ENCODE results near the gene FUT3. TPM values are rescaled to one million over a fixed set of nuclear protein-coding genes. Genes with fewer than 3 reads are reported as not detected.

The FUT3 gene
- total RNA-seq, 1 experiment from 2014 or later = 2.6 TPM

GRCh38 chr19:5832527-5833216, 18.6 kb downstream of the FUT3 start:
- no peak overlapping the region for H3K27ac ChIP-seq (ENCODE audit: low read depth, low read length)
- CTCF ChIA-PET = no interaction called here
- POLR2A ChIA-PET = interaction anchor here (1.1 kb wide), 1 partner anchor 143 kb away, joined by 4 read pairs; the partner anchor contains the start of gene RPL36
- DNase-seq (ENCODE audit: low read depth, low spot score) (no peak), ATAC-seq (no peak)
- no peaks in the 10 kb centered on the region for H4K20me1 ChIP-seq (ENCODE audit: insufficient read depth)
- no peak overlapping the region for H3K9ac ChIP-seq (ENCODE audit: low read length)
- H2AFZ ChIP-seq (ENCODE audit: low read depth, low read length, poor library complexity, severe bottlenecking) = no peak overlapping the region
- TF ChIP-seq ELF1 (IDR thresholded peaks at IDR 0.05; ENCODE audit: borderline replicate concordance, low read depth) (no peak), POLR2AphosphoS5 (IDR thresholded peaks at IDR 0.05; ENCODE audit: low read depth, low read length) (no peak), ZBTB33 (IDR thresholded peaks at IDR 0.05; ENCODE audit: extremely low read depth, insufficient replicate concordance, low read length) (no peak), CBX3 (IDR thresholded peaks at IDR 0.05; ENCODE audit: low read depth) (no peak), ZFX (IDR thresholded peaks at IDR 0.05) (no peak), EZH2phosphoT487 (IDR thresholded peaks at IDR 0.05; ENCODE audit: borderline replicate concordance) (no peak), EGR1 (IDR thresholded peaks at IDR 0.05; ENCODE audit: low read depth) (no peak), CEBPB (IDR thresholded peaks at IDR 0.05; ENCODE audit: low read depth) (no peak), SIN3A (IDR thresholded peaks at IDR 0.05; ENCODE audit: low read depth) (no peak), CTCF (IDR thresholded peaks at IDR 0.05 in 2 of 3, conservative IDR thresholded peaks at IDR 0.05 in 1 of 3; ENCODE audit: borderline replicate concordance in 1 of 3, insufficient read depth in 1 of 3, low read depth in 2 of 3, low read length in 2 of 3) (no peak), RAD21 (IDR thresholded peaks at IDR 0.05; ENCODE audit: low read depth) (no peak), ZNF274 (IDR thresholded peaks at IDR 0.05; ENCODE audit: low read depth, low read length) (no peak), YY1 (IDR thresholded peaks at IDR 0.05; ENCODE audit: extremely low read depth, insufficient replicate concordance, low read depth, low read length) (no peak), REST (IDR thresholded peaks at IDR 0.05; ENCODE audit: low read depth) (no peak), JUND (IDR thresholded peaks at IDR 0.05) (no peak), ATF3 (IDR thresholded peaks at IDR 0.05) (no peak), FOSL1 (IDR thresholded peaks at IDR 0.05; ENCODE audit: low read depth) (no peak), SP1 (IDR thresholded peaks at IDR 0.05; ENCODE audit: low read depth) (no peak), TCF7L2 (IDR thresholded peaks at IDR 0.05; ENCODE audit: borderline replicate concordance, extremely low read depth, insufficient read depth, insufficient read length) (no peak), SRF (IDR thresholded peaks at IDR 0.05; ENCODE audit: low read depth) (no peak)
- BruUV-seq (replicated peaks) = no TSS peak
- no peak overlapping the region for H3K4me3 ChIP-seq (replicated peaks in 1 of 2; ENCODE audit: low read depth in 1 of 2, low read length in 2 of 2)
- peaks cover 7 to 26% of the 10 kb centered on the region in 2 experiments for H3K4me1 ChIP-seq (ENCODE audit: control insufficient read depth in 1 of 2, insufficient read depth in 2 of 2, low read length in 2 of 2)
- intact Hi-C loops (cut with micrococcal nuclease) = no loop called here
- no peaks in the 10 kb centered on the region for H3K79me2 ChIP-seq (ENCODE audit: insufficient read depth, low read length)
- H3K4me2 ChIP-seq (ENCODE audit: low read length) = no peak overlapping the region
- H3K36me3 ChIP-seq (ENCODE audit: control insufficient read depth in 1 of 2, insufficient read depth in 2 of 2, low read length in 2 of 2) = no peaks in the 10 kb centered on the region
- H3K9me3 ChIP-seq (ENCODE audit: control insufficient read depth in 1 of 2, insufficient read depth in 1 of 2, low read depth in 1 of 2, low read length in 2 of 2) = no peaks in the 10 kb centered on the region
- no peaks in the 10 kb centered on the region for H3K27me3 ChIP-seq (ENCODE audit: insufficient read depth, low read length)
- H3K9me2 ChIP-seq (ENCODE audit: insufficient read depth) = no peaks in the 10 kb centered on the region
- RAD21 ChIA-PET (ENCODE audit: low non-redundant PET in 1 of 2, low total read pairs in 2 of 2, uncharacterized antibody in 2 of 2, unreplicated experiment in 2 of 2) = no interaction called here

Measured in HCT116 (cell line).